ENCODE measurements around the gene PTGDS. TPM values are rescaled to one million over a fixed set of nuclear protein-coding genes. Genes with fewer than 3 reads are reported as not detected.

Gene PTGDS
- total RNA-seq, 2 donors from 2014 or later: 1.3 TPM; not detected in 1

GRCh38 chr9:136960212-136960937 is 16.9 kb upstream of the PTGDS start:
- no peak overlapping the region for H3K27ac Mint-ChIP-seq
- peaks cover 9% of the 10 kb centered on the region for H3K4me1 Mint-ChIP-seq
- no peaks in the 10 kb centered on the region for H3K27me3 Mint-ChIP-seq
- no peak for ATAC-seq (replicated peaks)
- no peak overlapping the region for H3K4me3 Mint-ChIP-seq
- no peaks in the 10 kb centered on the region for H3K36me3 Mint-ChIP-seq (ENCODE audit: low read depth)
- peaks cover 8% of the 10 kb centered on the region for H3K9me3 Mint-ChIP-seq

GRCh38 chr9:136960938-136961275 is 16.4 kb upstream of the PTGDS start:
- Mint-ChIP-seq H3K27me3 (no peaks in the 10 kb centered on the region), H3K27ac (no peak overlapping the region)

GRCh38 chr9:136961279-136962065 is 15.8 kb upstream of the PTGDS start:
- Mint-ChIP-seq H3K27me3 (no peaks in the 10 kb centered on the region), H3K27ac (no peak overlapping the region), H3K9me3 (peaks cover 4% of the 10 kb centered on the region), H3K4me3 (no peak overlapping the region), H3K4me1 (peaks cover 12% of the 10 kb centered on the region), H3K36me3 (ENCODE audit: low read depth) (no peaks in the 10 kb centered on the region)
- no peak for ATAC-seq (replicated peaks)

More at GRCh38 chr9:136960938-136961275, 16.4 kb upstream of the PTGDS start:
- Mint-ChIP-seq H3K9me3 (peaks cover 8% of the 10 kb centered on the region), H3K36me3 (ENCODE audit: low read depth) (no peaks in the 10 kb centered on the region), H3K4me3 (no peak overlapping the region), H3K4me1 (peaks cover 13% of the 10 kb centered on the region)
- no peak for ATAC-seq (replicated peaks)

- H3K27me3 Mint-ChIP-seq: no peaks in the 10 kb centered on the region
- no peaks in the 10 kb centered on the region for H3K9me3 Mint-ChIP-seq
- ATAC-seq (replicated peaks): no peak
- no peaks in the 10 kb centered on the region for H3K36me3 Mint-ChIP-seq (ENCODE audit: low read depth)
- peaks cover 7% of the 10 kb centered on the region for H3K4me1 Mint-ChIP-seq
- H3K4me3 Mint-ChIP-seq: no peak overlapping the region
- no peak overlapping the region for H3K27ac Mint-ChIP-seq
These were observed 15.1 kb upstream of the PTGDS start for GRCh38 chr9:136962163-136962562.

GRCh38 chr9:136962701-136963248 is 14.5 kb upstream of the PTGDS start:
- Mint-ChIP-seq H3K4me1 (peaks cover 7% of the 10 kb centered on the region), H3K9me3 (no peaks in the 10 kb centered on the region), H3K27ac (peak overlapping the region; percentile 50), H3K27me3 (no peaks in the 10 kb centered on the region), H3K36me3 (ENCODE audit: low read depth) (no peaks in the 10 kb centered on the region), H3K4me3 (no peak overlapping the region)
- ATAC-seq (replicated peaks): peak; percentile 24

GRCh38 chr9:136963341-136963740 is 14.0 kb upstream of the PTGDS start:
- ATAC-seq (replicated peaks): no peak
- Mint-ChIP-seq H3K9me3 (no peaks in the 10 kb centered on the region), H3K27ac (peak overlapping the region; percentile 50), H3K27me3 (no peaks in the 10 kb centered on the region), H3K4me3 (no peak overlapping the region), H3K4me1 (peaks cover 7% of the 10 kb centered on the region), H3K36me3 (ENCODE audit: low read depth) (no peaks in the 10 kb centered on the region)

- H3K27ac Mint-ChIP-seq: no peak overlapping the region
- no peak for ATAC-seq (replicated peaks)
- no peaks in the 10 kb centered on the region for H3K27me3 Mint-ChIP-seq
- H3K4me1 Mint-ChIP-seq: peaks cover 7% of the 10 kb centered on the region
- no peak overlapping the region for H3K4me3 Mint-ChIP-seq
- H3K36me3 Mint-ChIP-seq (ENCODE audit: low read depth): no peaks in the 10 kb centered on the region
- H3K9me3 Mint-ChIP-seq: no peaks in the 10 kb centered on the region
These were observed 13.6 kb upstream of the PTGDS start for GRCh38 chr9:136963751-136964150.

GRCh38 chr9:136964171-136964689 is 13.1 kb upstream of the PTGDS start:
- no peaks in the 10 kb centered on the region for H3K27me3 Mint-ChIP-seq
- H3K27ac Mint-ChIP-seq: peak overlapping the region; percentile 44
- H3K4me1 Mint-ChIP-seq: peaks cover 7% of the 10 kb centered on the region
- no peaks in the 10 kb centered on the region for H3K36me3 Mint-ChIP-seq (ENCODE audit: low read depth)
- peak overlapping the region; percentile 24 for H3K4me3 Mint-ChIP-seq
- H3K9me3 Mint-ChIP-seq: no peaks in the 10 kb centered on the region
- ATAC-seq (replicated peaks): no peak

GRCh38 chr9:136964833-136965422 is 12.4 kb upstream of the PTGDS start:
- H3K27ac Mint-ChIP-seq: peak overlapping the region; percentile 44
- no peak for ATAC-seq (replicated peaks)
- peak overlapping the region; percentile 82 for H3K4me3 Mint-ChIP-seq
- no peaks in the 10 kb centered on the region for H3K36me3 Mint-ChIP-seq (ENCODE audit: low read depth)
- H3K4me1 Mint-ChIP-seq: peaks cover 7% of the 10 kb centered on the region
- no peaks in the 10 kb centered on the region for H3K27me3 Mint-ChIP-seq
- H3K9me3 Mint-ChIP-seq: no peaks in the 10 kb centered on the region

GRCh38 chr9:136965771-136966484 is 11.4 kb upstream of the PTGDS start:
- Mint-ChIP-seq H3K4me1 (peaks cover 7% of the 10 kb centered on the region), H3K9me3 (no peaks in the 10 kb centered on the region), H3K36me3 (ENCODE audit: low read depth) (no peaks in the 10 kb centered on the region), H3K4me3 (peak overlapping the region; percentile 82), H3K27me3 (no peaks in the 10 kb centered on the region), H3K27ac (peak overlapping the region; percentile 76)
- peak; percentile 64 for ATAC-seq (replicated peaks)

- Mint-ChIP-seq H3K4me3 (no peak overlapping the region), H3K36me3 (ENCODE audit: low read depth) (no peaks in the 10 kb centered on the region), H3K9me3 (no peaks in the 10 kb centered on the region), H3K27ac (no peak overlapping the region), H3K4me1 (peaks cover 7% of the 10 kb centered on the region), H3K27me3 (no peaks in the 10 kb centered on the region)
- ATAC-seq (replicated peaks): no peak
These were observed 8.8 kb upstream of the PTGDS start for GRCh38 chr9:136968333-136969127.

- Mint-ChIP-seq H3K27me3 (no peaks in the 10 kb centered on the region), H3K9me3 (no peaks in the 10 kb centered on the region), H3K36me3 (ENCODE audit: low read depth) (no peaks in the 10 kb centered on the region), H3K4me3 (no peak overlapping the region), H3K4me1 (peaks cover 7% of the 10 kb centered on the region), H3K27ac (no peak overlapping the region)
- ATAC-seq (replicated peaks): no peak
These were observed 8.2 kb upstream of the PTGDS start for GRCh38 chr9:136969150-136969549.

GRCh38 chr9:136969774-136970173 is 7.5 kb upstream of the PTGDS start:
- no peaks in the 10 kb centered on the region for H3K9me3 Mint-ChIP-seq
- no peaks in the 10 kb centered on the region for H3K36me3 Mint-ChIP-seq (ENCODE audit: low read depth)
- ATAC-seq (replicated peaks): no peak
- H3K27me3 Mint-ChIP-seq: no peaks in the 10 kb centered on the region
- H3K4me1 Mint-ChIP-seq: peaks cover 7% of the 10 kb centered on the region
- H3K27ac Mint-ChIP-seq: no peak overlapping the region
- no peak overlapping the region for H3K4me3 Mint-ChIP-seq
